Spinal cord (tissue), 10 donors: ENCODE measurements around the gene LRP1B. TPM values are rescaled to one million over a fixed set of nuclear protein-coding genes. Genes with fewer than 3 reads are reported as not detected.

Source experiments
- DNase-seq, 6 donors: peaks; one replicate each; pipeline versions ENCODE4 v3.0.0 to v3.0.0-alpha.2; 2013 to 2015; ENCODE audit warnings: low spot score in 6 of 6, low read depth in 4 of 6
- H3K27ac ChIP-seq: one replicate; pipeline ENCODE4 v1.5.1; 2013; ENCODE audit warnings: low read depth, low read length, control low read depth
- H3K27me3 ChIP-seq: one replicate; pipeline ENCODE4 v1.6.1; 2013; ENCODE audit warnings: low read length; ENCODE audit not compliant: control insufficient read depth, insufficient read depth
- H3K36me3 ChIP-seq: one replicate; pipeline ENCODE4 v1.6.1; 2013; ENCODE audit warnings: low read length; ENCODE audit not compliant: control insufficient read depth, insufficient read depth
- H3K4me1 ChIP-seq: one replicate; pipeline ENCODE4 v1.6.1; 2013; ENCODE audit warnings: low read length; ENCODE audit not compliant: control insufficient read depth, insufficient read depth
- H3K4me3 ChIP-seq: one replicate; pipeline ENCODE4 v1.5.1; 2013; ENCODE audit warnings: low read depth, low read length, control low read depth
- H3K9me3 ChIP-seq: one replicate; pipeline ENCODE4 v1.6.1; 2013; ENCODE audit warnings: low read length; ENCODE audit not compliant: control insufficient read depth, insufficient read depth
- WGBS: methylation state at CpG from one replicate; pipeline ENCODE4 v1.1.5; 2013; ENCODE audit warnings: missing lambda C conversion rate; ENCODE audit not compliant: insufficient coverage; 5-methylcytosine and 5-hydroxymethylcytosine counted together
- polyA plus RNA-seq, 2 donors: library from polyadenylated mRNA; unstranded; fragments of 120-200 nt; gene quantifications; one replicate each; pipeline ENCODE4 v1.2.1, GENCODE V29; 2013; ENCODE audit not compliant: insufficient read length in 2 of 2
- total RNA-seq, 2 donors: library from RNA; depleted of rRNA in 1 of 2; stranded (reverse); fragments of 120-200 nt in 1 of 2; fragments of >200 nt in 1 of 2; gene quantifications; one replicate each; pipeline versions ENCODE4 v1.2.3 to v1.2.4, GENCODE V29; 2013 to 2014
- donor health status: healthy.

LRP1B gene
- total and polyA plus RNA-seq, 4 donors: 22.1 to 70.2 (median 32.1) TPM

- H3K27ac ChIP-seq: no peak overlapping the region
- no peak overlapping the region for H3K4me3 ChIP-seq
- H3K27me3 ChIP-seq: no peaks in the 10 kb centered on the region
- H3K4me1 ChIP-seq: no peaks in the 10 kb centered on the region
- no CpG with 5 or more reads among the region's 1 CpG for WGBS
- DNase-seq: no peak
- H3K36me3 ChIP-seq: no peaks in the 10 kb centered on the region
- H3K9me3 ChIP-seq: no peaks in the 10 kb centered on the region
Observed at GRCh38 chr2:141417246-141417797, 713.5 kb downstream of the LRP1B start.

- DNase-seq: no peak
- no peak overlapping the region for H3K4me3 ChIP-seq
- H3K27me3 ChIP-seq: no peaks in the 10 kb centered on the region
- no peaks in the 10 kb centered on the region for H3K4me1 ChIP-seq
- H3K9me3 ChIP-seq: no peaks in the 10 kb centered on the region
- H3K27ac ChIP-seq: no peak overlapping the region
- no CpG with 5 or more reads among the region's 2 CpGs for WGBS
- H3K36me3 ChIP-seq: no peaks in the 10 kb centered on the region
Observed at GRCh38 chr2:141411419-141411818, 719.4 kb downstream of the LRP1B start.

DNA sequence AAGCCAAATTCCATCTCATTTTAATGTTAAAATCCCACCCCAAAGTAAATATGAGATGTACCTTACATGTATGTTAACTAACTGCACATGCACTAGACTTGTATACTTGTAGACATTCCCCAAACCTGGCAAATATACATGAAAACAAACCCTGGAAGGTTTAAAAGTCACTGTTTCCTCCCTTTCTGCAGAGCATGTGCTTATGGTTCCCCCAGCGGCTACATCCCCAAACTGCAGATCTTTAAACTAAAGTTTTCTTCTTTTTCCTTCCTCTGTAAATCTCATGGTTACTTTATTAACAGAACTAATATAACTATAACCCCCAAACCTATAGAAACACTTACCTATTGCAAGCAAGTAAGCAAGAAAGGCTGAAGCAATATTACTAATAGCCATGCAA, 731.5 kb downstream of the LRP1B start:
- DNase-seq: peak in 1 of 6 donors; percentile 48
- Histone ChIP-seq H3K27me3 (no peaks in the 10 kb centered on the region), H3K4me1 (no peaks in the 10 kb centered on the region), H3K27ac (no peak overlapping the region), H3K36me3 (no peaks in the 10 kb centered on the region), H3K4me3 (no peak overlapping the region), H3K9me3 (no peaks in the 10 kb centered on the region)
- 25% methylated on average over 1 of the region's 1 CpG for WGBS

GRCh38 chr2:141393214-141393545, 737.6 kb downstream of the LRP1B start:
- Histone ChIP-seq H3K4me3 (no peak overlapping the region), H3K27me3 (no peaks in the 10 kb centered on the region), H3K36me3 (no peaks in the 10 kb centered on the region), H3K4me1 (no peaks in the 10 kb centered on the region), H3K27ac (no peak overlapping the region), H3K9me3 (peaks cover 2% of the 10 kb centered on the region)
- WGBS: 100% methylated on average over 2 of the region's 2 CpGs
- DNase-seq: no peak

GRCh38 chr2:141392517-141393213, 738.2 kb downstream of the LRP1B start:
- Histone ChIP-seq H3K27ac (no peak overlapping the region), H3K4me3 (no peak overlapping the region), H3K4me1 (no peaks in the 10 kb centered on the region), H3K36me3 (no peaks in the 10 kb centered on the region), H3K9me3 (peaks cover 2% of the 10 kb centered on the region), H3K27me3 (no peaks in the 10 kb centered on the region)
- 83% methylated on average over 4 of the region's 5 CpGs for WGBS
- DNase-seq: no peak

- no peaks in the 10 kb centered on the region for H3K36me3 ChIP-seq
- H3K27me3 ChIP-seq: no peaks in the 10 kb centered on the region
- no peak overlapping the region for H3K4me3 ChIP-seq
- no peaks in the 10 kb centered on the region for H3K9me3 ChIP-seq
- H3K4me1 ChIP-seq: no peaks in the 10 kb centered on the region
- no peak for DNase-seq
- H3K27ac ChIP-seq: no peak overlapping the region
Observed at GRCh38 chr2:141386168-141386567, 744.6 kb downstream of the LRP1B start.

DNA sequence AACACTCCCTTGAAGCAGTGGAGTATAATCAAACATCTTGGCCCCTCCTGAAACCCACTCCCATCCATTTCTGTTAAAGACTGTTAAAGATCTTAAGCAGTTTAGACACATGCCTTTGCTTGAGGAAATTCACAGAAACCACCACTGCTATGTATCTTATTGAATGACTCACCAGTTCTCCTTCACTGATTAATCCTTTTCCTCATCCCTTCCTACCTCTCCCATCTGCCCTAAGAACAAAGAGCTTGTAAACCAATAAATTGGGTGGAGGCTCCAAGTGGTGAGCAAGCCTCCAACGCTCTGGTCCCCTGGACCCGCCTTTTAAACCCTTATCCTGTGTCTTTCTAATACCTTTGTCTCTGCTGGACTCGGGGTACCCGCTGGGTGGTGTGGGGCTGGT, 746.1 kb downstream of the LRP1B start:
- no CpG with 5 or more reads among the region's 4 CpGs for WGBS
- Histone ChIP-seq H3K27ac (no peak overlapping the region), H3K27me3 (no peaks in the 10 kb centered on the region)

DNA sequence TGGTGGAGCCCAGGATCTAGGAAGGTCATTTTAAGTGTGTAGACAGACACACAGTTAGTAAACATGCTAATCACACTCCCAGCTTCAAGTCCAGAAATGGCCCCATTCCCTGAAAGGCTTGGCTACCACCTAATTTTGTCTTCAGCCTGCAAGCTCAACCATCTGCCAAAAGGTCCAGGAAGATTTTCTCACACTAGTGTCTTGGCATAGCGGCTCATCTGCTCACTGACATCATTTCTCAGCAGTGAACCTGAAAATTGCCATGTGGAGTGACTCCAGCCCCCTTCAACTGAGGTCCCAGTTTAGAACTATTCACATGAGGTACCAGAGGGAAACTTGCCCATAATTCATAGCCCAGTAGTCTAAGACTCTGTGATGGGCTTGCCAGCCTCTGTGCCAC, 748.9 kb downstream of the LRP1B start:
- peaks cover 5% of the 10 kb centered on the region for H3K9me3 ChIP-seq
- no peak overlapping the region for H3K4me3 ChIP-seq
- 89% methylated on average over 1 of the region's 1 CpG for WGBS
- H3K36me3 ChIP-seq: no peaks in the 10 kb centered on the region
- H3K4me1 ChIP-seq: no peaks in the 10 kb centered on the region
- DNase-seq: no peak
- H3K27ac ChIP-seq: no peak overlapping the region
- no peaks in the 10 kb centered on the region for H3K27me3 ChIP-seq

More for the DNA sequence above, 746.1 kb downstream of the LRP1B start:
- DNase-seq: no peak
- Histone ChIP-seq H3K36me3 (no peaks in the 10 kb centered on the region), H3K9me3 (no peaks in the 10 kb centered on the region), H3K4me3 (no peak overlapping the region), H3K4me1 (no peaks in the 10 kb centered on the region)

- 82% methylated on average over 3 of the region's 7 CpGs for WGBS
- H3K27ac ChIP-seq: no peak overlapping the region
- H3K4me1 ChIP-seq: no peaks in the 10 kb centered on the region
- DNase-seq: peak in 2 of 6 donors; percentile 1 to 40
- H3K27me3 ChIP-seq: no peaks in the 10 kb centered on the region
- H3K9me3 ChIP-seq: peaks cover 5% of the 10 kb centered on the region
- H3K4me3 ChIP-seq: no peak overlapping the region
- no peaks in the 10 kb centered on the region for H3K36me3 ChIP-seq
Observed at GRCh38 chr2:141380008-141380979, 750.5 kb downstream of the LRP1B start.
